HG03469 (cell line): Measurements from ENCODE around the gene FBLN2.
"Not testable (repeated sequence)": the region's sequence is repeated elsewhere in the genome, so short reads cannot be mapped to it uniquely, and the experiment has no call there.

ENCODE experiments used
- ATAC-seq: cut with Tn5 transposase; IDR thresholded peaks from one replicate; pipeline ENCODE4 v1.9.1; 2021; ENCODE audit warnings: mild to moderate bottlenecking, moderate library complexity, moderate number of reproducible peaks; ENCODE audit not compliant: unreplicated experiment

Gene FBLN2

GRCh38 chr3:13545952-13546454, 2.9 kb upstream of the FBLN2 start:
- no peak for ATAC-seq

- ATAC-seq, result no peak
These were observed 2.2 kb upstream of the FBLN2 start for GRCh38 chr3:13546667-13547171.

DNA sequence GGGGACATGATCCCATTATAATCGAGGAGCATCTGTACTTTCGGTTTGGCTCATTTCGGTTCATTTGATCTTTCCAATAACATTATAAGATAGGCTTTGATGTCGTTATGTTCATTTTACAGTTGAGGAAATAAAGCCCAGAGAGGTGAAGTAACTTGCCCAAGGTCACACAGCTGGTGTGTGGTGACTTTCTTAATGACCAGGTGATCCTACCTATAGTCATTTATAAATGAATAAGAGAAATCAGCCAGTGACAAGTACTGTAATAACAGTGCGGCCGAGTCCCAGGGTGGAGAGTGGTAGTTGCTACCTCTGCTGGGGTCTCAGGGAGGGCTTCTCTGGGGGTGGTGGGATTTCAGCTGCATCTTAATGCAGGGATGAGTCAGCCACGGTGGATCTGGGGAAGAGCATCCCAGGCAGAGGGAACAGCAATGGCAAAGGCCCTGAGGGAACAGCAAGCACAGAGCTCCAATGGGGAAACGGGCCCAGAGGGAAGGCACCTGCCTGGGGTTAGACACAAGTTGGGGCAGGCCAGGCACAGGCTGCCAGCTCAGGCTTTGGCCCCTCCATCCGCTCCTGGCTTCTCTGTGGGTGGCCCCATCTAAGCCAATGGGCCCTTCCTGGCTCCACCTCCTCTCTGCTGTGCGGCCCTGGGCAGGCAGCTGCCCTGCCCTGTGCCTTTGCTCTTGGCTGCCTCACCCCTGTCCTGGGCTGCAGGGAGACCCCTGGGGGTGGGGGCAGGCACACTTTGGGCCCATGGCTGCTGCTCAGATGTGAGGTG, 1.1 kb upstream of the FBLN2 start:
- no peak for ATAC-seq

DNA sequence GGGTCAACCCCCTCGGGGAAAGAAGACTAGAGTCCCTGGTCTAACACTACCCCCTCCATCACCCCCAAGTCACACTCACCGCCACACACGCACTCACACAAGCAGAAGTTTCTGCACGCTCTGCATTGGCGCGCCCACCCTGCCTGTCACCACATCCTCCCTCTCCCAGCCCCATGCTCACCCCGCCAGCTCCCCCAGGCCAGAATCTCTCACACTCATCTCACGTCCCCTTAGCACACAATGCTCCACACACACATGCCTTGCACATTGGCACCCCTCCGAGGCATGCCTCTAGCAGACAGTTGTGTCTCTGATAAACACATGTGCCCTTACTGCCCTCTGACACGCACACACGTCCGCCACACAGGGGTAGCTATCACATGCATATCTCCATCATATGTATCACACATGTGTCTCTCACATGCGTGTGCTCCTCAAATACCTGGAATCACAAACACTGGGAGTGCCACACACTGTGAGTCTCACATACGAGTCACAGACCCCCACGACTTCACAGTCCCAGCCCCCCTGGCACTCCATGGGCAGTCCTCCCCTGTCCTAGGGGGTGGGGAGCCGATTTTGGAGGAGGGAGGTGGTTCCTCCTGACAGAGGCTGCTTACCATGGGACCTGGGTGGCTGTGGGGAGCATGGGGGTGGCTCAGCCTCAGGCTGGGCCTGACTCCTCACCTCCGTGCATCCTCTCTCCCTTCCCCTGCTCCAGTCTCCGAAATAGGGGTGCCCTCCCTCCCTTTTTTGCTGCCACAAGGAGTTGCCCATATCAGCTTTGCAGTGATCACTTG, 898 bp downstream of the FBLN2 start:
- ATAC-seq, result no peak

GRCh38 chr3:13550423-13550690, 1.4 kb downstream of the FBLN2 start:
- ATAC-seq, result no peak

DNA sequence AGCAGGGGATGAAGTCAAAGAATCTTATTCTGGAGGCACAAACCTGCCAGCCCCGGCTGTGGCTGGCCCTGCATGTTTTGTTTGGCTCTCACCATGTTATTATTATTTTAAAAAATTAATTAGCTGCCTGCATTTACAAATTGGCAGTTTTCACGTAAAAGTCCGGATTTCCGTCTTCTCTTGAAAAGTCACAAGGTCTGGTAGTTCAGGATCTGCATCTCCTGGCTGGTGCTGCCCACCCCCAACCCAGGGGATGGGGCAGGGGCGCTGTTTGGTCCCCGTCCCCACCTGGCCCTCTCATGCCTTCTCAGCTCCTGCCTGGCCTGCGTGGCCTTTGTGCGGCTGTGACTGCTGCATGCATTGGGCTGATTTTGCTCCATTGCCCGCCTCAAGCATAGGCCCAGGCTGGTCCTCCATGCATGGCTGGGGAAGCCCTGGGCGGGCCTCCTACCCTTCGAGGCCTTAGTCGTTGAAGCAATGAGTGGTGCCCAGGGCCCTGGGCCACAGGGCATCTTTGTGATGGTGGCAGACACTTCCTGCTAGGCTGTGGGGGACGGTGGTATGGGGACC, 2.0 kb downstream of the FBLN2 start:
- no peak for ATAC-seq

- no peak for ATAC-seq
These were observed 4.1 kb downstream of the FBLN2 start for GRCh38 chr3:13552857-13553652.

- ATAC-seq, result no peak
These were observed 4.8 kb downstream of the FBLN2 start for GRCh38 chr3:13553686-13554085.

- ATAC-seq, result no peak
These were observed 6.8 kb downstream of the FBLN2 start for GRCh38 chr3:13555753-13556152.

- ATAC-seq, result no peak
These were observed 7.3 kb downstream of the FBLN2 start for GRCh38 chr3:13556207-13556606.

DNA sequence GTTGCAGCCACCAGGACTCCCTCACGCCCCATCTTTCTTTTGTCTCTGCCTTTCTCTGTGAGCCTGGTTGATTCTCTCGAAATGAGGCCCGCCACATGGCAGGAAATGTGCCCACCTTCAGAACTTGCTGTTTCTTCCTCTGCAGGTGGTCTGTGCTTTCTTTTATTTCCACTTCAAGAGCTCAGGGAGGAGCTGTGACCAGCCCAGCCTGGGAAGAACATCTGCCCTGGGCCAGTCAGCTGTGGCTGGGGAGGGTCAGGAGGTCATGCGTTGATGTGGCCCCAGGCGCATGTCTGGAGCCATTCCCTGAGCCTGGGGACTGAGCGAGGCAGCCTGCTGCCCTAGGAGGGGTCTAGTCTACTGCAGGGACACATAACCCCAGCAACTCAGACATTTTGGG, 8.0 kb downstream of the FBLN2 start:
- ATAC-seq, result no peak

GRCh38 chr3:13557417-13557816, 8.5 kb downstream of the FBLN2 start:
- ATAC-seq, result no peak

GRCh38 chr3:13557926-13558325, 9.0 kb downstream of the FBLN2 start:
- ATAC-seq, result no peak

DNA sequence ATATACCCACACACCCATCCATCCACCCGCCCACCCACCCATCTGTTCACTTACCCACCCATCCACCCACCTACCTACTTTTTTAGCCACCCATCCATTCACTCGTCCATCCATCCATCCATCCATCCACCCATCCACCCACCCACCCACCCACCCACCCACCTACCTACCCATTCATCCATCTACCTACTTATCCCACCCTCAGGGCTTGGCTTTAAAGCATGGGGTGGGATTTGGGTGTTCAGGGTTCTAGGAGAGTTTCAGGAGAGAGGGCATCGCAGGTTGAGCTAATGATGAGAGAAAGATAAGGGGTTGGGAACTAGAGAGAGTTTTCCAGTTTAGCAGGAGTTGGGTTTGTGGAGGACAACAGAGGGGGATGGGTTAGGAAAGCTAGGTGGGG, 9.7 kb downstream of the FBLN2 start:
- no peak for ATAC-seq

DNA sequence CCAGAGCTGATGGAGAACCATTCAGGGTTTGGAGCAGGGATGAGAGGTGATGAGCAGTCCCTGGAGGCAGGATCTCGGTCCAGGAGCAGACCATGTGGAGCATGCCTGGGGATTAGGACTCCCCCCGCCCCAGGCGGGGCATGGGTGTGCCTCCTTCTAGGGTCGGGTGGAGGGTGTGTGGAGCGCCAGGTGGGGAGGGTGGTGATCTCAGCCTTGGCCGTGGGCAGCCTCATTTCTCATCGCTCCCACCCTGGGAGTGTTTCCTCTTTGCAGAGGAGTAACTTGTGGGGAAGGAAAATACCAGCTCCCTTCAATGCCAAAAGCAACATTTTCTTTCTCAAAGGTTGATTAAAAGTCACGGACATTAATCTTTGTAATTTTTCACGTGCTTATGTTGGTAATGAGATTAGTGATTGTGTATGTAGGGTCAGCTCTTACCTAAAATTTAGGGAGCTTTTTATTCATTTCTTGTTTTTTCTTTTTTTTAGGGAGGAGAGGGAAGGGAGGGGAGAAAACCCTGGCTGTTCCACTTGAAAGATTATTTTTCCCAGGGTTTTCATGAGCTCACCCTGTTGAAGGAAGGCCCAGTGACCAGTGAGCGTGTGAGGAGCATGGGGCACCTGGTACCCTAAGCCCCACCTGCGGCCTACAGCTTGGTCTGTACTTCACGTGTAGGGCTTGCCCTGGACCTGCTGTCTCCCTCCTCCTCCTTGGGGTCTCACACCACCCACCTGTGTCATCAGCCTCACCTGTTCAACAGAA, 11.0 kb downstream of the FBLN2 start:
- no peak for ATAC-seq

- ATAC-seq, result no peak
These were observed 12.5 kb downstream of the FBLN2 start for GRCh38 chr3:13561376-13561775.

- ATAC-seq, result no peak
These were observed 13.0 kb downstream of the FBLN2 start for GRCh38 chr3:13561967-13562366.

- ATAC-seq, result not testable (repeated sequence)
These were observed 13.5 kb downstream of the FBLN2 start for GRCh38 chr3:13562421-13562820.

DNA sequence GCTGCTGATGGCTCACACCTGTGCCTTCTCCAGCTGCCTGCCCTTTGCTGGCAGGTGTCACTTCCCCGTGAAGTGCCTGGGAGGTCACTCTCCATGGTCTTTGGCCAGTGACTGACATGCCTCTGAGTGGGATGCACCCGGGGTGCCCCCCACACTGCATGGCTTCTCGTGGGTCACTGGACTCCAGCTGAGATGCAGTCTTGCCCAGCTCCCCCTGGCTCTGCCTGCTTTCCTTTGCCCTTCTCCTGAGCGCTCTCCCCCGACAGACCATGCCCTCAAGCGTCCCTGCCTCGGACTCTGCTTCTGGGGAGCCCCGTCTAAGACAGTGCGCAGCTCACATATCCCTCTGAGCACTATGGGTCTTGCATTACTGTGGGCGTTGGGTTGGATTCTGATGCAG, 14.4 kb downstream of the FBLN2 start:
- no peak for ATAC-seq

- no peak for ATAC-seq
These were observed 15.0 kb downstream of the FBLN2 start for GRCh38 chr3:13563911-13564310.
